Calu3 (cell line): Measurements from ENCODE around the gene TMEM186. TPM values are rescaled to one million over a fixed set of nuclear protein-coding genes. Genes with fewer than 3 reads are reported as not detected.
"Not testable (repeated sequence)": the region's sequence is repeated elsewhere in the genome, so short reads cannot be mapped to it uniquely, and the experiment has no call there.

ENCODE experiments used
- BruUV-seq: library from RNA; stranded (reverse); fragments of 400-500 nt; replicated peaks from 2 replicates; lab custom pipeline; 2021; lab: Mats Ljungman, UMichigan
- CTCF ChIA-PET: fragments of 300-600 bp; sonication (Branson Sonifier 250); formaldehyde crosslinking; loops from one replicate; lab custom pipeline; 2022; ENCODE audit warnings: antibody characterized with exemption; lab: Charles Lee
- DNase-seq: peaks from one replicate; pipeline ENCODE4 v3.0.0; 2022
- H3K27ac Mint-ChIP-seq: one replicate; pipeline ENCODE4 v1.8.0; 2022; ENCODE audit warnings: mixed read lengths; ENCODE audit not compliant: unreplicated experiment
- H3K27me3 Mint-ChIP-seq: one replicate; pipeline ENCODE4 v1.8.0; 2022; ENCODE audit warnings: mixed read lengths; ENCODE audit not compliant: unreplicated experiment
- H3K36me3 Mint-ChIP-seq: one replicate; pipeline ENCODE4 v1.8.0; 2022; ENCODE audit warnings: mild to moderate bottlenecking, moderate library complexity, mixed read lengths; ENCODE audit not compliant: insufficient read depth, unreplicated experiment
- H3K4me1 Mint-ChIP-seq: one replicate; pipeline ENCODE4 v1.8.0; 2022; ENCODE audit warnings: mild to moderate bottlenecking, low read depth, mixed read lengths; ENCODE audit not compliant: unreplicated experiment
- H3K4me3 Mint-ChIP-seq: one replicate; pipeline ENCODE4 v1.8.0; 2022; ENCODE audit warnings: mild to moderate bottlenecking, low read depth, moderate library complexity, mixed read lengths; ENCODE audit not compliant: unreplicated experiment
- H3K9me3 Mint-ChIP-seq: one replicate; pipeline ENCODE4 v1.8.0; 2022; ENCODE audit warnings: low read depth, mixed read lengths; ENCODE audit not compliant: unreplicated experiment
- intact Hi-C: fragments of 100-400 bp; cut with micrococcal nuclease; formaldehyde crosslinking; loops from one replicate; pipeline ENCODE4 v1.10.0; 2022; ENCODE audit not compliant: unreplicated experiment
- total RNA-seq: library from RNA; stranded (reverse); gene quantifications from 2 replicates; pipeline ENCODE4 v1.2.3, GENCODE V29; 2022
- TF ChIP-seq, protein P1 (sequence below): fragments of 200-600 bp; IDR thresholded peaks from one replicate; pipeline ENCODE4 v1.8.0; 2022; ENCODE audit warnings: antibody characterized with exemption; ENCODE audit not compliant: unreplicated experiment

TMEM186 gene
- total RNA-seq, 1 experiment from 2014 or later, result 20.9 TPM

DNA sequence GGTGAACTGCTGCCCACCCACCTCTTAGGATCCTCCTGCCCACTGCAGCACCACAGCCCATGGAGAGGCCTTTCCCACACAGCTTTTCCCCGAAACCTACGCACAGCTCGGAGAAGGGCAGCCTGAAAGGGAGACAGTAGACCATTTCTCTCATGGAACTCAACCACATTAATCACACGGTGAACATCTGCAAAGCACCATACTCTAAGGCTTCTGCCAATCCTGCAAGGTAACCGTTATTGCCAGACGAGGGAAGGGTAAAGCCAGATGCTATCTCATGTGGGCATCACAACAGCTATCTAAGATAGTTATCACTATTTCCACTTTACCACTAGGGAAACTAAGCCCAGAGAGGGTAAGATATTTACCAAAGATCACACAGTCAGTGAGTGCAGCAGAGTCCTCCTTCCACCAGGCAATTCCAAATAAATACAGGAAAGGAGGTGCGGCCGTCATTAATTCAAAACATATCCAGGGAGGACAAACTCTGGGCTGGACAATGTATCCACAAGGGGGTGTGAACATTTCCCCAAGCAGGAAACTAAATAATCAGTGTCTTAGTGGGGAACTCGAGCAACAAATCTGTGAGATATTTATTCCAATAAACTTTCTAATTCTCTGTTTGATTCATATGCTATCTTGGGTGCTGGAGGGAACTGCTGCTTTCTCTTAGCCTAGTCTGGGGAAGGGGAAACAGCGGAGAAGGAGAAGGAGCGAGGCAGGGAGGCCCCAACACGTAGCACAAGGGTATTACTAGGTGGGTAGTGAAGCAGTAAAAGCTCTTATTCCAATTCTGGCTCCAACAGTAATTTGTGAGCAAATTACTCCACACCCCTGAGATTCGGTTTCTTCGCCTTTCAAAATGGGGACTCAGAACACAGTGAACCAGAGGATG is 723 bp downstream of the TMEM186 start:
- intact Hi-C loops, result loop anchor here (5.0 kb wide), 2 partner anchors 86 to 119 kb away; partner anchors contain the start of gene LITAFD
- H3K4me1 Mint-ChIP-seq, result peaks cover 34% of the 10 kb centered on the region
- H3K4me3 Mint-ChIP-seq, result peak overlapping the region; percentile 99
- peak overlapping the region; percentile 44 for H3K27ac Mint-ChIP-seq
- TSS peak; percentile 83 for BruUV-seq
- no peaks in the 10 kb centered on the region for H3K27me3 Mint-ChIP-seq
- CTCF ChIA-PET, result interaction anchor here (0.9 to 1.6 kb wide), 5 partner anchors 9 to 212 kb away, joined by 3 read pairs; partner anchors contain the start of gene CARHSP1
- TF ChIP-seq, protein P1, sequence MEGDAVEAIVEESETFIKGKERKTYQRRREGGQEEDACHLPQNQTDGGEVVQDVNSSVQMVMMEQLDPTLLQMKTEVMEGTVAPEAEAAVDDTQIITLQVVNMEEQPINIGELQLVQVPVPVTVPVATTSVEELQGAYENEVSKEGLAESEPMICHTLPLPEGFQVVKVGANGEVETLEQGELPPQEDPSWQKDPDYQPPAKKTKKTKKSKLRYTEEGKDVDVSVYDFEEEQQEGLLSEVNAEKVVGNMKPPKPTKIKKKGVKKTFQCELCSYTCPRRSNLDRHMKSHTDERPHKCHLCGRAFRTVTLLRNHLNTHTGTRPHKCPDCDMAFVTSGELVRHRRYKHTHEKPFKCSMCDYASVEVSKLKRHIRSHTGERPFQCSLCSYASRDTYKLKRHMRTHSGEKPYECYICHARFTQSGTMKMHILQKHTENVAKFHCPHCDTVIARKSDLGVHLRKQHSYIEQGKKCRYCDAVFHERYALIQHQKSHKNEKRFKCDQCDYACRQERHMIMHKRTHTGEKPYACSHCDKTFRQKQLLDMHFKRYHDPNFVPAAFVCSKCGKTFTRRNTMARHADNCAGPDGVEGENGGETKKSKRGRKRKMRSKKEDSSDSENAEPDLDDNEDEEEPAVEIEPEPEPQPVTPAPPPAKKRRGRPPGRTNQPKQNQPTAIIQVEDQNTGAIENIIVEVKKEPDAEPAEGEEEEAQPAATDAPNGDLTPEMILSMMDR, result no peak
- no peaks in the 10 kb centered on the region for H3K9me3 Mint-ChIP-seq
- no peak for DNase-seq
- peaks cover 51% of the 10 kb centered on the region for H3K36me3 Mint-ChIP-seq

DNA sequence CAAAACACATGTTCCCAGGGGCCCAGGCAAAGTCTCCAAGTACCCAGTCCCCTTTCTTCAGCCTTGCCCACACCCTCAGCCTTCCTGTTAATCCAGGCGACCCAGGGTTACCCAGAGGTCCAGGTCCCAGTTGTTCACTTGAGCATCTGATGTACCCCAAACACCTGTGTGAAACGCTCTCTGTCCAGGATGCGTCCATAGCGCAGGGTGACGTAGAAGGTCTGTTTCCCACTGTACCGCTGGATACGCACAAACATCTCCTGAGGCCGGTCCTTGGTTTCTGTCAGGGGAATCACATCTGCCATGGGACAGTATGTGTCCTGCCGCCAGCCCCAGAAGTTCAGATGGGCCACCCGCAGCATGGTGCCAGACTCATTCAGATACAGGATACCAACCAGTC is 1.6 kb downstream of the TMEM186 start:
- no TSS peak for BruUV-seq
- TF ChIP-seq, protein P1, result no peak
- Mint-ChIP-seq H3K27me3 (no peaks in the 10 kb centered on the region), H3K4me3 (no peak overlapping the region), H3K27ac (no peak overlapping the region), H3K9me3 (no peaks in the 10 kb centered on the region), H3K4me1 (peaks cover 32% of the 10 kb centered on the region), H3K36me3 (peaks cover 45% of the 10 kb centered on the region)
- CTCF ChIA-PET, result no interaction called here
- intact Hi-C loops, result loop anchor here (5.0 kb wide), 2 partner anchors 86 to 119 kb away; partner anchors contain the start of gene LITAFD
- no peak for DNase-seq

DNA sequence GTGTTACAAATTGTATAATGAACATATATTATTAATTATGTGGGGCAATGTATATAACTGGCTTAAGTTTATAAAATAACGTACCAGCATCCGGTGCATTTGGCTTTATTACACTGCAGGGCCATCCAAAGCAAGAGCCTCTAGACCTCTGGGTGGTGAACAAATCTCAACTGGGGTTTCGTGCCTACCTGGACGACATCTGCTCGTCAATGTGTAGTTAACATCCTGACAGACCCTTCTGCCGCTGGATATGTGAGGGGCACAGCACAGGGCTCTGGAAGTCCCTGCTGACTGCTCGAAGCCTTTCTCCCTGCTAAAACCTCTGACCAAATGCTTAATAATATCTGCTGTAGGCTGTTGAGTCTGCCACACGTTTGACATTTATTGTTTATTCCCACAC is 2.3 kb downstream of the TMEM186 start:
- Mint-ChIP-seq H3K36me3 (peaks cover 45% of the 10 kb centered on the region), H3K9me3 (no peaks in the 10 kb centered on the region), H3K27ac (no peak overlapping the region), H3K4me1 (peaks cover 32% of the 10 kb centered on the region), H3K4me3 (no peak overlapping the region), H3K27me3 (no peaks in the 10 kb centered on the region)
- BruUV-seq, result no TSS peak
- DNase-seq, result no peak
- TF ChIP-seq, protein P1, result no peak
- intact Hi-C loops, result loop anchor here (5.0 kb wide), 2 partner anchors 87 to 118 kb away; partner anchors contain the start of gene LITAFD
- CTCF ChIA-PET, result no interaction called here

DNA sequence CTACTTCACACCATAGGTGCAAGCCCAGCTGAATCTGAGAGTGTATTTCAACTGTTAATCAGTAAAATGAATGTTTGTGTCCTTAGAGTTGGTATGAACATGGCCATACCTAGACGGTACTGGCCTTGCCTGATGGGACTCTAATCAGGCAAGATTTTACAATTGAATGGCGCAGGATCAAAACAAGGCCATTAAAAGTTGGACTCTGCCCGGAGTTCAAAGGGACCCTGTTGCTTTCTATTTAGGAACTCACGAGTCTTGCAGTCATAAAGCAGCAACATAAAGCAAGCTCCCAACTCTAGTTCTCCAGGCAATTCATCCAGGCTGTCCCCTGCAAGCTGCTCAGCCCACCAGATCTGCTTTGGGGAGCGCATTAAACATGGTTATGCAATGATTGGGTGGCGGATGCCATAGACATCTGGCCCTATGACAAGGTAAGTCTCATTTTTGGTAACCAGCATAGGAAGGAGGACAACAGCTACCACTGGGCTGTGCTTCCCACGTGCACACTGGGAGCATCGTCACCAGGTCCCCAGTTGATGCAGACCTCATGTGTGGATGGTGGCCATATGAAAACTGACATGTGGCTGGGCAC is 8.8 kb downstream of the TMEM186 start:
- BruUV-seq, result no TSS peak
- Mint-ChIP-seq H3K27me3 (peaks cover 8% of the 10 kb centered on the region), H3K9me3 (no peaks in the 10 kb centered on the region), H3K4me1 (no peaks in the 10 kb centered on the region), H3K36me3 (no peaks in the 10 kb centered on the region), H3K27ac (no peak overlapping the region), H3K4me3 (no peak overlapping the region)
- intact Hi-C loops, result no loop called here
- TF ChIP-seq, protein P1, result no peak
- CTCF ChIA-PET, result interaction anchor here (0.6 to 0.7 kb wide), 2 partner anchors 9 to 234 kb away, joined by 3 read pairs; partner anchors contain the start of genes PMM2 and TMEM186
- DNase-seq, result no peak

- H3K4me3 Mint-ChIP-seq, H3K27me3 Mint-ChIP-seq, DNase-seq, H3K4me1 Mint-ChIP-seq, H3K9me3 Mint-ChIP-seq, BruUV-seq, H3K27ac Mint-ChIP-seq, H3K36me3 Mint-ChIP-seq, intact Hi-C loops: not testable (repeated sequence)
- CTCF ChIA-PET, result interaction anchor here (0.6 kb wide), 1 partner anchor 324 kb away, joined by 3 read pairs; no protein-coding TSS in a partner anchor
Measured at GRCh38 chr16:8786316-8786715, 11.1 kb downstream of the TMEM186 start.
